Activated T-cell treated with anti-CD3 and anti-CD28 coated beads, Interleukin-2, amount 50 U/mL, for 1 hour (primary cell): ENCODE data around the gene NKAIN2.

Experiments used
- DNase-seq: peaks from one replicate; pipeline ENCODE4 v3.0.0-alpha.2; 2020

The NKAIN2 gene

GRCh38 chr6:123803504-123804013 lies at the start of gene NKAIN2:
Gene NKAIN2, plus strand, starts transcription at chr6:123803865.
- DNase-seq: no peak

GRCh38 chr6:123759472-123759871 lies 44.2 kb upstream of the NKAIN2 start:
- no peak for DNase-seq

- DNase-seq: no peak
Observed at GRCh38 chr6:123763904-123764303, 39.8 kb upstream of the NKAIN2 start.

- no peak for DNase-seq
Observed at GRCh38 chr6:123764722-123765121, 38.9 kb upstream of the NKAIN2 start.

GRCh38 chr6:123768921-123769320 lies 34.7 kb upstream of the NKAIN2 start:
- no peak for DNase-seq

GRCh38 chr6:123769431-123769830 lies 34.2 kb upstream of the NKAIN2 start:
- DNase-seq: no peak

GRCh38 chr6:123770247-123770949 lies 33.3 kb upstream of the NKAIN2 start:
- no peak for DNase-seq

GRCh38 chr6:123771126-123771525 lies 32.5 kb upstream of the NKAIN2 start:
- no peak for DNase-seq

- DNase-seq: no peak
Observed at GRCh38 chr6:123777563-123777962, 26.1 kb upstream of the NKAIN2 start.

- DNase-seq: no peak
Observed at GRCh38 chr6:123780021-123780420, 23.6 kb upstream of the NKAIN2 start.

GRCh38 chr6:123784330-123784729 lies 19.3 kb upstream of the NKAIN2 start:
- no peak for DNase-seq

GRCh38 chr6:123785039-123785438 lies 18.6 kb upstream of the NKAIN2 start:
- DNase-seq: no peak

- no peak for DNase-seq
Observed at GRCh38 chr6:123788319-123788718, 15.3 kb upstream of the NKAIN2 start.

GRCh38 chr6:123794190-123794589 lies 9.5 kb upstream of the NKAIN2 start:
- DNase-seq: no peak

- DNase-seq: no peak
Observed at GRCh38 chr6:123794799-123795198, 8.9 kb upstream of the NKAIN2 start.

- no peak for DNase-seq
Observed at GRCh38 chr6:123801067-123801466, 2.6 kb upstream of the NKAIN2 start.

- no peak for DNase-seq
Observed at GRCh38 chr6:123802351-123802696, 1.3 kb upstream of the NKAIN2 start.

GRCh38 chr6:123802697-123803503 lies 765 bp upstream of the NKAIN2 start:
- DNase-seq: peak; percentile 45

- DNase-seq: no peak
Observed at GRCh38 chr6:123804014-123804786, 535 bp downstream of the NKAIN2 start.

- DNase-seq: no peak
Observed at GRCh38 chr6:123804787-123805540, 1.3 kb downstream of the NKAIN2 start.

GRCh38 chr6:123805921-123806320 lies 2.3 kb downstream of the NKAIN2 start:
- no peak for DNase-seq

GRCh38 chr6:123806561-123806960 lies 2.9 kb downstream of the NKAIN2 start:
- no peak for DNase-seq

- DNase-seq: no peak
Observed at GRCh38 chr6:123808556-123808955, 4.9 kb downstream of the NKAIN2 start.
